T-helper 1 cell treated with Interleukin-12 subunit alpha and Interleukin-12 subunit beta and Interleukin-4 antibody, amounts not matched to agents 30 ng/mL and 1 ng/mL, for 36 hours (primary cell): ENCODE data around the gene PNPLA8. TPM values are rescaled to one million over a fixed set of nuclear protein-coding genes. Genes with fewer than 3 reads are reported as not detected.
"Not testable (repeated sequence)": the region's sequence is repeated elsewhere in the genome, so short reads cannot be mapped to it uniquely, and the experiment has no call there.

Experiments used
- intact Hi-C: fragments of 100-400 bp; cut with micrococcal nuclease; formaldehyde crosslinking; loops from one replicate; pipeline ENCODE4 v1.15.1; 2024
- total RNA-seq: library from RNA; stranded (reverse); gene quantifications from 2 replicates; pipeline ENCODE4 v1.2.3, GENCODE V29; 2022

The PNPLA8 gene
- total RNA-seq: 18.9 and 19.9 TPM in 2 replicates

- intact Hi-C loops: loop anchor here (1.0 to 10.0 kb wide), 10 partner anchors 29 to 1864 kb away; partner anchors contain the start of genes BCAP29, CCDC71L, COG5 and DLD
Measured at GRCh38 chr7:108525985-108526767, at the start of gene PNPLA8. PNPLA8 (minus strand) TSS chr7:108526135; CDS start chr7:108515491, 10,644 bp downstream.

- intact Hi-C loops: no loop called here
Measured at GRCh38 chr7:108575156-108575555, 49.2 kb upstream of the PNPLA8 start.

GRCh38 chr7:108572480-108572879 is 46.5 kb upstream of the PNPLA8 start:
- intact Hi-C loops: no loop called here

- intact Hi-C loops: no loop called here
Measured at GRCh38 chr7:108570146-108570755, 44.3 kb upstream of the PNPLA8 start.

GRCh38 chr7:108569381-108570145 is 43.6 kb upstream of the PNPLA8 start, which contains the start of the genes DNAJB9 and THAP5:
DNAJB9 (plus strand) TSS chr7:108569874; CDS start chr7:108571727, 1,853 bp downstream.
THAP5 (minus strand) TSS chr7:108569706; CDS start chr7:108569569, 137 bp downstream.
- intact Hi-C loops: loop anchor here (1.0 to 10.0 kb wide), 7 partner anchors 43 to 1401 kb away; partner anchors contain the start of genes COG5, DLD, DUS4L and NRCAM

- intact Hi-C loops: loop anchor here (1.0 to 10.0 kb wide), 7 partner anchors 43 to 1401 kb away; partner anchors contain the start of genes COG5, DLD, DUS4L and NRCAM
Measured at GRCh38 chr7:108568801-108569380, 43.0 kb upstream of the PNPLA8 start.

GRCh38 chr7:108565987-108566386 is 40.1 kb upstream of the PNPLA8 start:
- intact Hi-C loops: loop anchor here (5.0 to 10.0 kb wide), 2 partner anchors 109 to 1001 kb away; partner anchors contain the start of genes COG5, DUS4L and NRCAM

- intact Hi-C loops: loop anchor here (10.0 kb wide), 1 partner anchor 996 kb away; the partner anchor contains the start of genes COG5 and DUS4L
Measured at GRCh38 chr7:108561047-108561619, 35.2 kb upstream of the PNPLA8 start.

GRCh38 chr7:108559253-108559652 is 33.3 kb upstream of the PNPLA8 start:
- intact Hi-C loops: no loop called here

GRCh38 chr7:108557617-108558016 is 31.7 kb upstream of the PNPLA8 start:
- intact Hi-C loops: no loop called here

GRCh38 chr7:108557191-108557590 is 31.3 kb upstream of the PNPLA8 start:
- intact Hi-C loops: no loop called here

- intact Hi-C loops: not testable (repeated sequence)
Measured at GRCh38 chr7:108556665-108557064, 30.7 kb upstream of the PNPLA8 start.

- intact Hi-C loops: not testable (repeated sequence)
Measured at GRCh38 chr7:108548141-108548896, 22.4 kb upstream of the PNPLA8 start.

- intact Hi-C loops: no loop called here
Measured at GRCh38 chr7:108541478-108541877, 15.5 kb upstream of the PNPLA8 start.

- intact Hi-C loops: not testable (repeated sequence)
Measured at GRCh38 chr7:108538685-108539084, 12.8 kb upstream of the PNPLA8 start.

GRCh38 chr7:108538236-108538635 is 12.3 kb upstream of the PNPLA8 start:
- intact Hi-C loops: not testable (repeated sequence)

- intact Hi-C loops: no loop called here
Measured at GRCh38 chr7:108537229-108537628, 11.3 kb upstream of the PNPLA8 start.

GRCh38 chr7:108535744-108536143 is 9.8 kb upstream of the PNPLA8 start:
- intact Hi-C loops: no loop called here

GRCh38 chr7:108535257-108535656 is 9.3 kb upstream of the PNPLA8 start:
- intact Hi-C loops: no loop called here

GRCh38 chr7:108533712-108534111 is 7.8 kb upstream of the PNPLA8 start:
- intact Hi-C loops: no loop called here
